Psoas muscle (tissue), 8 donors: ENCODE results near the gene FGFR3. TPM values are rescaled to one million over a fixed set of nuclear protein-coding genes. Genes with fewer than 3 reads are reported as not detected.

Source experiments
- ATAC-seq, 4 donors: fragments of 200-7000 bp; cut with Tn5 transposase; one replicate each; pipeline ENCODE4 v1.9.1; 2020; ENCODE audit warnings: moderate library complexity in 3 of 4, mild to moderate bottlenecking in 2 of 4
- DNase-seq, 2 donors: peaks; one replicate each; pipeline ENCODE4 v3.0.0-alpha.2; 2020
- H3K27ac ChIP-seq: fragments of 200-600 bp; one replicate; pipeline ENCODE4 v1.8.0; 2022
- H3K27me3 ChIP-seq, 3 donors: fragments of 200-600 bp in 1 of 3; one replicate each; pipeline versions ENCODE4 v1.6.1 to v1.8.0; 2013 to 2022; ENCODE audit warnings: low read length in 2 of 3, mild to moderate bottlenecking in 2 of 3, moderate library complexity in 1 of 3; ENCODE audit not compliant: insufficient read depth in 3 of 3
- H3K36me3 ChIP-seq, 2 donors: fragments of 200-600 bp in 1 of 2; one replicate each; pipeline versions ENCODE4 v1.6.1 to v1.8.0; 2013 to 2022; ENCODE audit warnings: low read depth in 1 of 2, mild to moderate bottlenecking in 1 of 2, moderate library complexity in 1 of 2; ENCODE audit not compliant: insufficient read depth in 1 of 2
- H3K4me1 ChIP-seq: fragments of 200-600 bp; one replicate; pipeline ENCODE4 v1.8.0; 2022
- H3K4me3 ChIP-seq: fragments of 200-600 bp; one replicate; pipeline ENCODE4 v1.8.0; 2022; ENCODE audit warnings: mild to moderate bottlenecking
- H3K9me3 ChIP-seq: fragments of 200-600 bp; one replicate; pipeline ENCODE4 v1.8.0; 2022
- CTCF ChIP-seq: fragments of 200-600 bp; IDR thresholded peaks from one replicate; pipeline ENCODE4 v1.8.0; 2022; ENCODE audit warnings: antibody characterized with exemption
- WGBS, 3 donors: extraction: QIAGEN DNeasy Blood & Tissue Kit; methylation state at CpG; one replicate each; pipeline versions ENCODE4 v1.1.6 to v1.1.7; 2013; 5-methylcytosine and 5-hydroxymethylcytosine counted together
- intact Hi-C, 2 donors: fragments of 100-400 bp; cut with DNase I; formaldehyde crosslinking; loops; one replicate each; pipeline versions ENCODE4 v1.11.0 to v1.14.2; 2022
- polyA plus RNA-seq, 3 donors: library from polyadenylated mRNA; stranded (reverse); fragments of 200-250 nt; gene quantifications; one replicate each; pipeline ENCODE4 v1.2.3, GENCODE V29; 2013
- total RNA-seq, 4 donors: library from RNA; stranded (reverse); fragmentation: NEBNext Ultra II Directional in 2 of 4; extraction: Animal tissue kit (Norgen Biotek cat#: 25700) in 2 of 4; gene quantifications; one replicate each; pipeline versions ENCODE4 v1.2.1 to v1.2.4, GENCODE V29; 2021 to 2023
- donor health status: healthy with polysubstance abuse.
- donor health status: DM: no; HTN: no; CAD: no; lungs with moderate emphysema.
- donor health status: Bipolar disorder and iron deficiency.
- donor health status: healthy.
- donor health status: DM: yes; HTN: yes; CAD: no.
- donor health status: DM: no; HTN: no; CAD: no.
- donor health status: DM: no; HTN: no; CAD: no.
- donor health status: DM: yes; HTN: yes; CAD: no.

Gene FGFR3
- total and polyA plus RNA-seq, 7 donors, result 0.17 to 1.1 (median 0.30) TPM

GRCh38 chr4:1823545-1823932, 30.4 kb downstream of the FGFR3 start:
- H3K27ac ChIP-seq, result no peak overlapping the region
- intact Hi-C loops, result no loop called here
- DNase-seq (no peak), ATAC-seq (no peak)
- H3K4me3 ChIP-seq, result no peak overlapping the region
- no peaks in the 10 kb centered on the region for H3K27me3 ChIP-seq
- H3K9me3 ChIP-seq, result no peaks in the 10 kb centered on the region
- H3K4me1 ChIP-seq, result peaks cover 15% of the 10 kb centered on the region
- WGBS, 3 donors, result 94 to 97% (median 96%) methylated on average over 12 of the region's 12 CpGs
- H3K36me3 ChIP-seq, result peaks cover 4 to 77% of the 10 kb centered on the region in 2 donors
- TF ChIP-seq CTCF, result no peak

- H3K4me3 ChIP-seq, result no peak overlapping the region
- 82 to 84% (median 83%) methylated on average over 11 of the region's 11 CpGs for WGBS, 3 donors
- H3K4me1 ChIP-seq, result peaks cover 3% of the 10 kb centered on the region
- H3K27ac ChIP-seq, result no peak overlapping the region
- ATAC-seq (no peak), DNase-seq (no peak)
- intact Hi-C loops, result no loop called here
- no peak for TF ChIP-seq CTCF
- no peaks in the 10 kb centered on the region for H3K9me3 ChIP-seq
- peaks cover 4 to 73% of the 10 kb centered on the region in 2 donors for H3K36me3 ChIP-seq
- no peaks in the 10 kb centered on the region for H3K27me3 ChIP-seq
These were observed 31.7 kb downstream of the FGFR3 start for GRCh38 chr4:1824746-1825145.

GRCh38 chr4:1825326-1825725, 32.2 kb downstream of the FGFR3 start:
- 70 to 76% (median 75%) methylated on average over 19 of the region's 19 CpGs for WGBS, 3 donors
- peaks cover 4 to 72% of the 10 kb centered on the region in 2 donors for H3K36me3 ChIP-seq
- intact Hi-C loops, result no loop called here
- no peak overlapping the region for H3K4me3 ChIP-seq
- no peaks in the 10 kb centered on the region for H3K27me3 ChIP-seq
- H3K27ac ChIP-seq, result no peak overlapping the region
- no peak for TF ChIP-seq CTCF
- no peaks in the 10 kb centered on the region for H3K4me1 ChIP-seq
- no peaks in the 10 kb centered on the region for H3K9me3 ChIP-seq
- DNase-seq (no peak), ATAC-seq (no peak)

- ATAC-seq (no peak), DNase-seq (no peak)
- TF ChIP-seq CTCF, result no peak
- peaks cover 4 to 75% of the 10 kb centered on the region in 2 donors for H3K36me3 ChIP-seq
- intact Hi-C loops, result no loop called here
- H3K4me1 ChIP-seq, result no peaks in the 10 kb centered on the region
- WGBS, 3 donors, result 86 to 92% (median 89%) methylated on average over 30 of the region's 30 CpGs
- no peak overlapping the region for H3K4me3 ChIP-seq
- no peaks in the 10 kb centered on the region for H3K27me3 ChIP-seq
- no peaks in the 10 kb centered on the region for H3K9me3 ChIP-seq
- H3K27ac ChIP-seq, result no peak overlapping the region
These were observed 33.6 kb downstream of the FGFR3 start for GRCh38 chr4:1826531-1827350.
